ENCODE results near the gene APRT. TPM values are rescaled to one million over a fixed set of nuclear protein-coding genes. Genes with fewer than 3 reads are reported as not detected.

Gene APRT
- polyA plus RNA-seq (2011; rRNA removed): 66.8 and 107 TPM in 2 replicates
- 23.2 and 28.7 TPM in 2 replicates for polyA minus RNA-seq (2011; rRNA and poly(A)+ RNA removed)

GRCh38 chr16:88811769-88812512, at the start of gene APRT:
TSS of gene APRT (minus strand) at chr16:88811928. CDS start at chr16:88811899, 29 bp downstream.
- no peaks in the 10 kb centered on the region; the same call in 1 of the 2 replicates for H3K9me3 ChIP-seq (ENCODE audit: control insufficient read depth, insufficient read depth, low read length)
- POLR2A ChIA-PET: interaction anchor here (0.7 to 1.8 kb wide), 8 partner anchors 9 to 242 kb away, joined by 3 to 6 read pairs (median 4); partner anchors contain the start of genes GALNS, PIEZO1, TRAPPC2L and ZC3H18
- TF ChIP-seq CTCF (IDR thresholded peaks at IDR 0.05; ENCODE audit: low read depth, low read length): peak; percentile 30; the same call in 1 of the 2 replicates
- H3K27me3 ChIP-seq (ENCODE audit: control insufficient read depth, insufficient read depth, low read length): no peaks in the 10 kb centered on the region
- H3K4me3 ChIP-seq (ENCODE audit: low read depth, low read length): peak within 1 kb of the TSS; percentile 84
- DNase-seq (ENCODE audit: low read depth, low spot score): peak; percentile 90
- H3K27ac ChIP-seq (ENCODE audit: low read depth, low read length): peak within 1 kb of the TSS; percentile 87
- CTCF ChIA-PET: interaction anchor here (1.1 to 2.3 kb wide), 5 partner anchors 45 to 355 kb away, joined by 3 to 9 read pairs (median 4); partner anchors contain the start of gene TRAPPC2L

GRCh38 chr16:88861359-88861758, 49.6 kb upstream of the APRT start:
- H3K27me3 ChIP-seq (ENCODE audit: control insufficient read depth, insufficient read depth, low read length): no peaks in the 10 kb centered on the region
- no peak overlapping the region for H3K4me3 ChIP-seq (ENCODE audit: low read depth, low read length)
- H3K27ac ChIP-seq (ENCODE audit: low read depth, low read length): no peak overlapping the region
- ChIA-PET CTCF (no interaction called here), POLR2A (no interaction called here)
- TF ChIP-seq CTCF (IDR thresholded peaks at IDR 0.05; ENCODE audit: low read depth, low read length): no peak
- no peak for DNase-seq (ENCODE audit: low read depth, low spot score)
- H3K9me3 ChIP-seq (ENCODE audit: control insufficient read depth, insufficient read depth, low read length): no peaks in the 10 kb centered on the region; the same call in 1 of the 2 replicates

GRCh38 chr16:88859381-88860091, 47.8 kb upstream of the APRT start:
- DNase-seq (ENCODE audit: low read depth, low spot score): no peak
- POLR2A ChIA-PET: no interaction called here
- TF ChIP-seq CTCF (IDR thresholded peaks at IDR 0.05; ENCODE audit: low read depth, low read length): no peak
- Histone ChIP-seq H3K9me3 (ENCODE audit: control insufficient read depth, insufficient read depth, low read length) (no peaks in the 10 kb centered on the region; the same call in 1 of the 2 replicates), H3K27ac (ENCODE audit: low read depth, low read length) (no peak overlapping the region), H3K4me3 (ENCODE audit: low read depth, low read length) (no peak overlapping the region), H3K27me3 (ENCODE audit: control insufficient read depth, insufficient read depth, low read length) (no peaks in the 10 kb centered on the region)
- CTCF ChIA-PET: no interaction called here

- DNase-seq (ENCODE audit: low read depth, low spot score): peak; percentile 47
- Histone ChIP-seq H3K27me3 (ENCODE audit: control insufficient read depth, insufficient read depth, low read length) (no peaks in the 10 kb centered on the region), H3K4me3 (ENCODE audit: low read depth, low read length) (peak overlapping the region; percentile 96), H3K27ac (ENCODE audit: low read depth, low read length) (peak overlapping the region; percentile 47), H3K9me3 (ENCODE audit: control insufficient read depth, insufficient read depth, low read length) (no peaks in the 10 kb centered on the region; the same call in 1 of the 2 replicates)
- TF ChIP-seq CTCF (IDR thresholded peaks at IDR 0.05; ENCODE audit: low read depth, low read length): peak; percentile 91
- ChIA-PET CTCF (interaction anchor here (0.6 to 2.2 kb wide), 16 partner anchors 9 to 313 kb away, joined by 3 to 16 read pairs (median 4); partner anchors contain the start of genes ACSF3, APRT and PABPN1L), POLR2A (interaction anchor here (0.6 to 1.2 kb wide), 5 partner anchors 12 to 360 kb away, joined by 3 to 6 read pairs (median 3); partner anchors contain the start of genes APRT, ZC3H18 and ZNF778)
These were observed 46.1 kb upstream of the APRT start for GRCh38 chr16:88857728-88858339.

All from AG04450 (cell line).